Esophagus muscularis mucosa (tissue), 4 donors: ENCODE measurements around the gene ENAM. TPM values are rescaled to one million over a fixed set of nuclear protein-coding genes. Genes with fewer than 3 reads are reported as not detected.

Source experiments
- DNase-seq: peaks from one replicate; pipeline ENCODE4 v3.0.0-alpha.2; 2017; ENCODE audit errors: extremely low spot score
- H3K27ac ChIP-seq, 4 donors: fragments of 200-600 bp; sonication (generic); replicated peaks in 1 of 4; 1 replicate in 3 of 4; 2 replicates in 1 of 4; pipeline ENCODE4 v1.5.1; 2016 to 2019; ENCODE audit warnings: mild to moderate bottlenecking in 1 of 4
- H3K27me3 ChIP-seq, 4 donors: fragments of 200-600 bp; sonication (generic); one replicate each; pipeline versions ENCODE4 v1.5.1 to v1.6.0; 2016 to 2019
- H3K36me3 ChIP-seq, 4 donors: fragments of 200-600 bp; sonication (generic); one replicate each; pipeline ENCODE4 v1.5.1; 2016 to 2019
- H3K4me1 ChIP-seq, 4 donors: fragments of 200-600 bp; sonication (generic); one replicate each; pipeline ENCODE4 v1.5.1; 2016 to 2019
- H3K4me3 ChIP-seq, 4 donors: fragments of 200-600 bp; sonication (generic); 1 replicate in 2 of 4; 2 replicates in 2 of 4; pipeline ENCODE4 v1.5.1; 2016 to 2019; ENCODE audit warnings: mild to moderate bottlenecking in 4 of 4, moderate library complexity in 1 of 4
- H3K9me3 ChIP-seq, 4 donors: fragments of 200-600 bp; sonication (generic); 1 replicate in 3 of 4; 2 replicates in 1 of 4; pipeline ENCODE4 v1.5.1; 2016 to 2019
- EP300 ChIP-seq: sonication (generic); formaldehyde crosslinking; IDR thresholded peaks from one replicate; pipeline ENCODE4 v1.6.1; 2017; ENCODE audit warnings: antibody characterized with exemption
- POLR2A ChIP-seq: fragments of 450-650 bp; IDR thresholded peaks from one replicate; pipeline ENCODE4 v1.6.1; 2017; ENCODE audit warnings: antibody characterized with exemption, moderate library complexity, mild to moderate bottlenecking, low read depth
- POLR2AphosphoS5 ChIP-seq, 2 donors: sonication (generic); formaldehyde crosslinking; IDR thresholded peaks; one replicate each; pipeline ENCODE4 v1.6.1; 2017; ENCODE audit warnings: antibody characterized with exemption in 2 of 2
- WGBS: methylation state at CpG from one replicate; pipeline ENCODE4 v1.1.5; 2018; 5-methylcytosine and 5-hydroxymethylcytosine counted together
- intact Hi-C: fragments of 100-400 bp; cut with DNase I; formaldehyde crosslinking; loops from one replicate; pipeline ENCODE4 v1.15.1; 2023
- total RNA-seq, 4 donors: library from RNA; depleted of rRNA; stranded (reverse); fragments of >200 nt; gene quantifications; one replicate each; pipeline versions ENCODE4 v1.1.0 to v1.2.1, GENCODE V29; 2016
- TF ChIP-seq, protein P1 (sequence below), 3 experiments: fragments of 200-600 bp in 2 of 3; fragments of 450-650 bp in 1 of 3; sonication (generic) in 2 of 3; IDR thresholded peaks; one replicate each; pipeline ENCODE4 v1.5.1; 2017 to 2019; ENCODE audit warnings: antibody characterized with exemption in 3 of 3, mild to moderate bottlenecking in 2 of 3, moderate library complexity in 1 of 3

The ENAM gene
- total RNA-seq, 4 donors from 2014 or later = not detected

- H3K27me3 ChIP-seq = peaks cover 0 to 22% (median 0%) of the 10 kb centered on the region in 4 donors
- H3K4me1 ChIP-seq = peaks cover 0 to 3% (median 0%) of the 10 kb centered on the region in 4 donors
- H3K4me3 ChIP-seq = peak overlapping the region in 3 of 4 donors; percentile 3 to 27 (median 5)
- intact Hi-C loops = no loop called here
- no peak overlapping the region for H3K27ac ChIP-seq
- DNase-seq = no peak
- WGBS = 16% methylated on average over 9 of the region's 9 CpGs
- H3K9me3 ChIP-seq = no peaks in the 10 kb centered on the region
- TF ChIP-seq, protein P1, sequence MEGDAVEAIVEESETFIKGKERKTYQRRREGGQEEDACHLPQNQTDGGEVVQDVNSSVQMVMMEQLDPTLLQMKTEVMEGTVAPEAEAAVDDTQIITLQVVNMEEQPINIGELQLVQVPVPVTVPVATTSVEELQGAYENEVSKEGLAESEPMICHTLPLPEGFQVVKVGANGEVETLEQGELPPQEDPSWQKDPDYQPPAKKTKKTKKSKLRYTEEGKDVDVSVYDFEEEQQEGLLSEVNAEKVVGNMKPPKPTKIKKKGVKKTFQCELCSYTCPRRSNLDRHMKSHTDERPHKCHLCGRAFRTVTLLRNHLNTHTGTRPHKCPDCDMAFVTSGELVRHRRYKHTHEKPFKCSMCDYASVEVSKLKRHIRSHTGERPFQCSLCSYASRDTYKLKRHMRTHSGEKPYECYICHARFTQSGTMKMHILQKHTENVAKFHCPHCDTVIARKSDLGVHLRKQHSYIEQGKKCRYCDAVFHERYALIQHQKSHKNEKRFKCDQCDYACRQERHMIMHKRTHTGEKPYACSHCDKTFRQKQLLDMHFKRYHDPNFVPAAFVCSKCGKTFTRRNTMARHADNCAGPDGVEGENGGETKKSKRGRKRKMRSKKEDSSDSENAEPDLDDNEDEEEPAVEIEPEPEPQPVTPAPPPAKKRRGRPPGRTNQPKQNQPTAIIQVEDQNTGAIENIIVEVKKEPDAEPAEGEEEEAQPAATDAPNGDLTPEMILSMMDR (IDR thresholded peaks at IDR 0.05) = no peak
- TF ChIP-seq EP300 (no peak), POLR2AphosphoS5 (IDR thresholded peaks at IDR 0.05) (no peak), POLR2A (no peak)
- H3K36me3 ChIP-seq = no peaks in the 10 kb centered on the region
These were observed 15.0 kb upstream of the ENAM start for GRCh38 chr4:70613306-70614183.

GRCh38 chr4:70614184-70614555 is 14.4 kb upstream of the ENAM start:
- H3K4me3 ChIP-seq = peak overlapping the region in 1 of 4 donors; percentile 5
- TF ChIP-seq POLR2AphosphoS5 (IDR thresholded peaks at IDR 0.05) = no peak
- no peak for TF ChIP-seq POLR2A
- TF ChIP-seq, protein P1 (IDR thresholded peaks at IDR 0.05) = no peak
- TF ChIP-seq EP300 = no peak
- H3K9me3 ChIP-seq = no peaks in the 10 kb centered on the region
- intact Hi-C loops = no loop called here
- WGBS = 53% methylated on average over 3 of the region's 3 CpGs
- H3K36me3 ChIP-seq = no peaks in the 10 kb centered on the region
- H3K27ac ChIP-seq = no peak overlapping the region
- DNase-seq = no peak
- H3K27me3 ChIP-seq = peaks cover 0 to 17% (median 0%) of the 10 kb centered on the region in 4 donors
- H3K4me1 ChIP-seq = peaks cover 0 to 3% (median 0%) of the 10 kb centered on the region in 4 donors

- no peak overlapping the region for H3K27ac ChIP-seq
- intact Hi-C loops = no loop called here
- no peaks in the 10 kb centered on the region for H3K36me3 ChIP-seq
- H3K4me1 ChIP-seq = no peaks in the 10 kb centered on the region
- no peaks in the 10 kb centered on the region for H3K9me3 ChIP-seq
- DNase-seq = no peak
- WGBS = 87% methylated on average over 4 of the region's 4 CpGs
- H3K4me3 ChIP-seq = no peak overlapping the region
- no peaks in the 10 kb centered on the region for H3K27me3 ChIP-seq
- TF ChIP-seq POLR2A (no peak), EP300 (no peak), POLR2AphosphoS5 (IDR thresholded peaks at IDR 0.05) (no peak)
These were observed 9.3 kb upstream of the ENAM start for GRCh38 chr4:70619288-70619687.

GRCh38 chr4:70619778-70620177 is 8.8 kb upstream of the ENAM start:
- intact Hi-C loops = no loop called here
- no peaks in the 10 kb centered on the region for H3K36me3 ChIP-seq
- H3K4me1 ChIP-seq = no peaks in the 10 kb centered on the region
- no peaks in the 10 kb centered on the region for H3K9me3 ChIP-seq
- H3K27ac ChIP-seq = no peak overlapping the region
- H3K4me3 ChIP-seq = no peak overlapping the region
- no peaks in the 10 kb centered on the region for H3K27me3 ChIP-seq
- DNase-seq = no peak
- 96% methylated on average over 2 of the region's 2 CpGs for WGBS
- TF ChIP-seq POLR2A (no peak), POLR2AphosphoS5 (IDR thresholded peaks at IDR 0.05) (no peak), EP300 (no peak)
- TF ChIP-seq, protein P1 (IDR thresholded peaks at IDR 0.05) = no peak

- DNase-seq = no peak
- 90% methylated on average over 3 of the region's 3 CpGs for WGBS
- intact Hi-C loops = no loop called here
- TF ChIP-seq, protein P1 (IDR thresholded peaks at IDR 0.05) = no peak
- TF ChIP-seq EP300 = no peak
- no peak for TF ChIP-seq POLR2AphosphoS5 (IDR thresholded peaks at IDR 0.05)
- no peak for TF ChIP-seq POLR2A
- H3K4me1 ChIP-seq = no peaks in the 10 kb centered on the region
- no peaks in the 10 kb centered on the region for H3K27me3 ChIP-seq
- H3K9me3 ChIP-seq = no peaks in the 10 kb centered on the region
- H3K27ac ChIP-seq = no peak overlapping the region
- no peak overlapping the region for H3K4me3 ChIP-seq
- no peaks in the 10 kb centered on the region for H3K36me3 ChIP-seq
These were observed 5.2 kb upstream of the ENAM start for GRCh38 chr4:70623323-70623722.
